ENCODE data around the gene PPP6R3.

The PPP6R3 gene

GRCh38 chr11:68497761-68498160 lies 37.2 kb downstream of the PPP6R3 start:
- DNase-seq, result no peak

- DNase-seq, result no peak
Measured at GRCh38 chr11:68498321-68498720, 37.8 kb downstream of the PPP6R3 start.

GRCh38 chr11:68498903-68499883 lies 38.6 kb downstream of the PPP6R3 start:
- no peak for DNase-seq

GRCh38 chr11:68500206-68500605 lies 39.7 kb downstream of the PPP6R3 start:
- DNase-seq, result no peak

GRCh38 chr11:68501813-68502212 lies 41.3 kb downstream of the PPP6R3 start:
- no peak for DNase-seq

GRCh38 chr11:68503251-68503687 lies 42.7 kb downstream of the PPP6R3 start:
- DNase-seq, result no peak

- no peak for DNase-seq
Measured at GRCh38 chr11:68503792-68504191, 43.2 kb downstream of the PPP6R3 start.

- DNase-seq, result no peak
Measured at GRCh38 chr11:68504432-68505066, 44.0 kb downstream of the PPP6R3 start.

GRCh38 chr11:68505596-68505995 lies 45.0 kb downstream of the PPP6R3 start:
- no peak for DNase-seq

GRCh38 chr11:68506908-68507307 lies 46.4 kb downstream of the PPP6R3 start:
- no peak for DNase-seq

- DNase-seq, result no peak
Measured at GRCh38 chr11:68508425-68508824, 47.9 kb downstream of the PPP6R3 start.

GRCh38 chr11:68509066-68509465 lies 48.5 kb downstream of the PPP6R3 start:
- DNase-seq, result no peak

- no peak for DNase-seq
Measured at GRCh38 chr11:68513930-68514487, 53.5 kb downstream of the PPP6R3 start.

- DNase-seq, result no peak
Measured at GRCh38 chr11:68517121-68517741, 56.7 kb downstream of the PPP6R3 start.

GRCh38 chr11:68518191-68518590 lies 57.6 kb downstream of the PPP6R3 start:
- DNase-seq, result no peak

GRCh38 chr11:68521969-68522652 lies 61.6 kb downstream of the PPP6R3 start:
- no peak for DNase-seq

GRCh38 chr11:68523033-68523432 lies 62.5 kb downstream of the PPP6R3 start:
- DNase-seq, result no peak

GRCh38 chr11:68523743-68524142 lies 63.2 kb downstream of the PPP6R3 start:
- DNase-seq, result no peak

- no peak for DNase-seq
Measured at GRCh38 chr11:68524213-68524612, 63.7 kb downstream of the PPP6R3 start.

GRCh38 chr11:68524681-68525080 lies 64.1 kb downstream of the PPP6R3 start:
- no peak for DNase-seq

- DNase-seq, result no peak
Measured at GRCh38 chr11:68525336-68525735, 64.8 kb downstream of the PPP6R3 start.

- no peak for DNase-seq
Measured at GRCh38 chr11:68525930-68526329, 65.4 kb downstream of the PPP6R3 start.

GRCh38 chr11:68527585-68527984 lies 67.0 kb downstream of the PPP6R3 start:
- no peak for DNase-seq
